Keratinocyte (primary cell): ENCODE data around the gene COL3A1.

Source experiments
- EZH2 ChIP-seq: IDR thresholded peaks from one replicate; pipeline ENCODE4 v1.6.1; 2012; ENCODE audit warnings: inconsistent platforms, mild to moderate bottlenecking, low read length, moderate library complexity
- TF ChIP-seq, protein P1 (sequence below), 3 experiments: IDR thresholded peaks in 1 of 3; conservative IDR thresholded peaks in 1 of 3; optimal IDR thresholded peaks in 1 of 3; 2 replicates in 2 of 3; 3 replicates in 1 of 3; pipeline versions ENCODE3 to v1.5.1; 2011; ENCODE audit warnings: low read length in 3 of 3, mild to moderate bottlenecking in 3 of 3, moderate library complexity in 2 of 3, control low read depth in 1 of 3, inconsistent platforms in 1 of 3; ENCODE audit not compliant: insufficient read depth in 2 of 3; ENCODE audit errors: extremely low read depth in 1 of 3

DNA sequence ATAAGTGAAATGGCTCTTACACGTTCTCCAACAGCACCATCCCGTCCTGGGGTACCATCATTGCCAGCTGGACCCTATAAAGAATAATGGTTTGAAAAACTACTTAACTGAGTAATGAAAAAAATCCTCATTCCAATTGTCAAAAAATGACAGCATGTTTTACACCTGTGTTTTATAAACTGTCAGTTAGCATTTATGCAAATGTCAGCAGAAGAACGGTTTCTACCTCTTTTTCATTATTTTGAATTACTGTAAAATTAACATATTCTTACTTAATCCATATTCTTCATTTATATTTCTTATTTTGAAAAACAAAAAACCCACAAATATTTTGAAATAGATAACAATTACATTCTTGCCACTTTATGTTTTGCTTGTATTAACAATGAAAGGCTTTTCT, 74.0 kb downstream of the COL3A1 start:
- TF ChIP-seq, protein P1, sequence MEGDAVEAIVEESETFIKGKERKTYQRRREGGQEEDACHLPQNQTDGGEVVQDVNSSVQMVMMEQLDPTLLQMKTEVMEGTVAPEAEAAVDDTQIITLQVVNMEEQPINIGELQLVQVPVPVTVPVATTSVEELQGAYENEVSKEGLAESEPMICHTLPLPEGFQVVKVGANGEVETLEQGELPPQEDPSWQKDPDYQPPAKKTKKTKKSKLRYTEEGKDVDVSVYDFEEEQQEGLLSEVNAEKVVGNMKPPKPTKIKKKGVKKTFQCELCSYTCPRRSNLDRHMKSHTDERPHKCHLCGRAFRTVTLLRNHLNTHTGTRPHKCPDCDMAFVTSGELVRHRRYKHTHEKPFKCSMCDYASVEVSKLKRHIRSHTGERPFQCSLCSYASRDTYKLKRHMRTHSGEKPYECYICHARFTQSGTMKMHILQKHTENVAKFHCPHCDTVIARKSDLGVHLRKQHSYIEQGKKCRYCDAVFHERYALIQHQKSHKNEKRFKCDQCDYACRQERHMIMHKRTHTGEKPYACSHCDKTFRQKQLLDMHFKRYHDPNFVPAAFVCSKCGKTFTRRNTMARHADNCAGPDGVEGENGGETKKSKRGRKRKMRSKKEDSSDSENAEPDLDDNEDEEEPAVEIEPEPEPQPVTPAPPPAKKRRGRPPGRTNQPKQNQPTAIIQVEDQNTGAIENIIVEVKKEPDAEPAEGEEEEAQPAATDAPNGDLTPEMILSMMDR (optimal IDR thresholded peaks at IDR 0.05 in 1 of 3, IDR thresholded peaks at IDR 0.05 in 1 of 3, conservative IDR thresholded peaks at IDR 0.05 in 1 of 3; ENCODE audit: extremely low read depth in 1 of 3, insufficient read depth in 2 of 3, low read length in 3 of 3): no peak
- no peak for TF ChIP-seq EZH2
